Measurements from ENCODE around the gene ABLIM1. TPM values are rescaled to one million over a fixed set of nuclear protein-coding genes. Genes with fewer than 3 reads are reported as not detected.

The ABLIM1 gene
- total RNA-seq, 1 donor from 2014 or later: 105 TPM

DNA sequence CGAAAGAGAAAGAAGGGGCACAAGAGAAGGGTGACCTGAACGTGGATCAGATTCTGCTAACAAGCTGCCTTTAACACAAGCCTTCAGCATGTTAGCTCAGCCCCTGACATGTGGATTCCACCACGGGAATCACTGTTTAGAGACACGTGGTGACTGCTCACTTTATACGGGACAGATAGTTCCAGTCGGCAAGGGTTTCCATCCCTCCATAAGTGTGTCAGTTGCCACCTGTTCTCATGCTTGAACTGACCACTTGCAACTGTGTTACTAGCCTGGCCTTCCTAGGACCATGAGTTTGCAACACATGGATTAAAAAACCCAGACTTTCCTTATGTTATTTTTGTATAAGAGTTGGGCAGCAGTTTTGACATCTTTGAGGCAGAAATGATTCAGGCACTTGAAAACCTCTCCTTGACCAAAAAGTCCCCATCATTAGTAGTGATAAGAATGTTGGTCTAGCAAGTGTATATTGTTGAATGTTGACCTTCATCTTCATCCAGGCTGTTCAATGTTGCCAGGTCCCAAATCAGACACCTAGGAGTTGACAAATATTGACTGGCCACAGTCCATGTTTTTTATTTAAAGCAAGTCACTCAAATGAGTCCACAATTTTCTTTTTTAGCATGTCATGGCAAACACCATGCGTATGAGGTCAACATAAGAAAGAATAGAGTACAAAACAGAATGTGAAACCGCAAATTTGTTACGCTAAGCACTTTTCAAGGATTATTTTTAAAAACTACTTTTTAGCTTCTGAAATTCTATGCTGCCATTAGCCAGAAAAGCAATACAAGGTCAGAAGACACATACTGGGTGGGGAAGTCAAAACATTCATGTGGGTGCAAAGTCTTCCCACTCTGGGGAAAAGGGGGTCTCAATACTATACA, 101.6 kb downstream of the ABLIM1 start:
- Mint-ChIP-seq H3K9me3 (peaks cover 22% of the 10 kb centered on the region), H3K27ac (no peak overlapping the region), H3K4me3 (no peak overlapping the region), H3K36me3 (peaks cover 19% of the 10 kb centered on the region), H3K4me1 (peaks cover 2% of the 10 kb centered on the region), H3K27me3 (ENCODE audit: low read depth) (no peaks in the 10 kb centered on the region)
- TF ChIP-seq, protein P1, sequence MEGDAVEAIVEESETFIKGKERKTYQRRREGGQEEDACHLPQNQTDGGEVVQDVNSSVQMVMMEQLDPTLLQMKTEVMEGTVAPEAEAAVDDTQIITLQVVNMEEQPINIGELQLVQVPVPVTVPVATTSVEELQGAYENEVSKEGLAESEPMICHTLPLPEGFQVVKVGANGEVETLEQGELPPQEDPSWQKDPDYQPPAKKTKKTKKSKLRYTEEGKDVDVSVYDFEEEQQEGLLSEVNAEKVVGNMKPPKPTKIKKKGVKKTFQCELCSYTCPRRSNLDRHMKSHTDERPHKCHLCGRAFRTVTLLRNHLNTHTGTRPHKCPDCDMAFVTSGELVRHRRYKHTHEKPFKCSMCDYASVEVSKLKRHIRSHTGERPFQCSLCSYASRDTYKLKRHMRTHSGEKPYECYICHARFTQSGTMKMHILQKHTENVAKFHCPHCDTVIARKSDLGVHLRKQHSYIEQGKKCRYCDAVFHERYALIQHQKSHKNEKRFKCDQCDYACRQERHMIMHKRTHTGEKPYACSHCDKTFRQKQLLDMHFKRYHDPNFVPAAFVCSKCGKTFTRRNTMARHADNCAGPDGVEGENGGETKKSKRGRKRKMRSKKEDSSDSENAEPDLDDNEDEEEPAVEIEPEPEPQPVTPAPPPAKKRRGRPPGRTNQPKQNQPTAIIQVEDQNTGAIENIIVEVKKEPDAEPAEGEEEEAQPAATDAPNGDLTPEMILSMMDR (IDR thresholded peaks at IDR 0.05; ENCODE audit: unreplicated experiment): no peak
- no peak for DNase-seq (ENCODE audit: low spot score in 2 of 2, unreplicated experiment in 2 of 2)

DNA sequence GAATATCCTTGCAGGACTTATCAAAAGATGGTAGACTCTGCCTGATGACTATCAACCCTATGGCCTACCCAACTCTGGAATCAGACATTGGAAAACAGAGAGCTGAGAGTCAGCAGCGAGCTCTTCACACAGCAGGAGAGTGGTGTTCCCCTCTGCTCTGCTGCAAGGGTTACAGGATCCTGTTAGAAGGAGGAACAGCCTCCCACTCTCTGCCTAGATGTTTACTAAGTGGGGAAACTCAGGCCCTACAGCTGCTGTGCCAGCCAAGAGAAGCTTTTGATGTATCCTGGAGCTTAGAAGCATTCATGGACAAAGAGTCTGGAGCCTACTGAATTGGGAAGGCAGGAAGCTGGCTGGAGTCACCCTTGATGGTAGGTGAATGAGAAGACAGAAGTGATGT, 104.6 kb downstream of the ABLIM1 start:
- H3K4me3 Mint-ChIP-seq: no peak overlapping the region
- TF ChIP-seq, protein P1 (IDR thresholded peaks at IDR 0.05; ENCODE audit: unreplicated experiment): no peak
- H3K27ac Mint-ChIP-seq: no peak overlapping the region
- DNase-seq (ENCODE audit: low spot score in 2 of 2, unreplicated experiment in 2 of 2): no peak
- H3K4me1 Mint-ChIP-seq: peaks cover 2% of the 10 kb centered on the region
- peaks cover 19% of the 10 kb centered on the region for H3K9me3 Mint-ChIP-seq
- no peaks in the 10 kb centered on the region for H3K27me3 Mint-ChIP-seq (ENCODE audit: low read depth)
- peaks cover 17% of the 10 kb centered on the region for H3K36me3 Mint-ChIP-seq

DNA sequence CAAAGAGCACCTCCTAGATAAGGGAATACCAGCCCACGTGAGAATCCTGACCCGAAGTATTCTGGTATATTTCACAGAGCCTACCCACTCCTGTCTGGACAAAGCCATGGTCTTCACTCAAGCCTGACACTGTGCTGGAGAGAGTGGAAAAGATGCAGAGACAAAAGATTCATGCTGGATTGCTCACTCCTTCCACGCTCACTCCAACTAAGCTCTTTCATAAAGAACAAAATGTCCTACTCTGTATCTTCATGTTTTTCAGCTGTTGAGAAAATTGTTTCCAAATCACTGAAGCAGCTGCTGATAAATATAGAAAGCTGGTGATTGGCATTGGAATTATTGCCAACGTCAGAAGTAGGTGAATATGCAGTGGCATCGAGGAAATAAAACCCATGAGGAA, 106.0 kb downstream of the ABLIM1 start:
- TF ChIP-seq, protein P1 (IDR thresholded peaks at IDR 0.05; ENCODE audit: unreplicated experiment): no peak
- Mint-ChIP-seq H3K9me3 (peaks cover 11% of the 10 kb centered on the region), H3K36me3 (peaks cover 7% of the 10 kb centered on the region), H3K4me1 (peaks cover 2% of the 10 kb centered on the region), H3K4me3 (no peak overlapping the region), H3K27ac (no peak overlapping the region), H3K27me3 (ENCODE audit: low read depth) (no peaks in the 10 kb centered on the region)
- no peak for DNase-seq (ENCODE audit: low spot score in 2 of 2, unreplicated experiment in 2 of 2)

DNA sequence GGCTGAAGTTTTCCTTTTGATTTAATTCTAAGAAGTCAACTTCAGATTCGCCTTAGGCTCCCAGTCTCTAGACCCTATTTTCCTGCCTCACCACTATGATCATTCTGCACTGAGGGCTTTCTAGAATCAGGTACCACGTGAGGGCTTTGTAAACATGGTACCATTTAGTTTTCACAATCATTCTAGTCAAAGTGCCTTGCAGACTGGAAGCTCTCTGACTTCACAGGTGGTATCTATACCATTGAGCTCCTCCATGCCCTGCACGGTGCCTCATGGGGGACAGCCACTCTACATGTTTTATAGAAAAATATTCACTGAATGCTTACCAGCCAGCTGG, 106.5 kb downstream of the ABLIM1 start:
- Mint-ChIP-seq H3K27me3 (ENCODE audit: low read depth) (no peaks in the 10 kb centered on the region), H3K27ac (no peak overlapping the region), H3K9me3 (peaks cover 7% of the 10 kb centered on the region), H3K4me1 (peaks cover 2% of the 10 kb centered on the region), H3K4me3 (no peak overlapping the region), H3K36me3 (peaks cover 4% of the 10 kb centered on the region)
- TF ChIP-seq, protein P1 (IDR thresholded peaks at IDR 0.05; ENCODE audit: unreplicated experiment): no peak
- no peak for DNase-seq (ENCODE audit: low spot score in 2 of 2, unreplicated experiment in 2 of 2)

DNA sequence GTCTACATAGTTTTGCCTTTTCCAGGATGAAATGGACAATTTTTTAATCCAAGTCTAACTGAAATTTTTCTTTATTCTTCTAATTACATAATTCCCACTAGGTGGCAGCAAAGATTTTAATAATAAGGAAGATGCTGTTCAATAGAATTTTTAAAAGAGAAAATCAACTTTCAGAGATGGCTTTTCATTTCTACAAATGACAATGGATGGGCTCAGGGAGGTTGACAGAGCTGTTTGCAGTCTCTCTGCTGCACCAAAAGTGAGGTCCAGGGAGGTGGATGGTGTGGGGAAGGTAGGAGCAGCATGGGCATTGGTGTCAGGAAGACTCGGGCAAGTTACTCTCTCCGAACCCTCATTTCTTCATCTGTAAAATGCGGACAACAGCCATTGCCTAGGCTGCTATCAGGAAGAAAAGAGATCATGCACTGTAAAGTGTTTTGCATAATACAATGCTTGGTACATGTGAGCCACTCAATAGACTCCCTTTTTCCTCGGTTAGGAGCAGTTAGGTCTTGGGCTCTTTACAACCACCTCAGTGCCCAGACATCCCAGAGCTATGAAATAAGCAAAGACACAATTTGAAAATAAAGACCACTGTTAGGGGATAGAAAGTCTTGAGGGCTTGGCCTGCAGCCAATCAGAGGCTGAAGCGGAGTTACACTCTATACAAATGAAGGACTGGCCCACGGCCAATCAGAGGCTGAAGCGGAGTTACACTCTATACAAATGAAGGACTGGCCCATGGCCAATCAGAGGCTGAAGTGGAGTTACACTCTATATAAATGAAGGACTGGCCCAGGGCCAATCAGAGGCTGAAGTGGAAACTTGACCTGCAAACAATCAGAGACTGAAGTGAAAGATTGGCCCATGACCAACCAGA, 107.1 kb downstream of the ABLIM1 start:
- Mint-ChIP-seq H3K27me3 (ENCODE audit: low read depth) (no peaks in the 10 kb centered on the region), H3K4me3 (no peak overlapping the region), H3K27ac (no peak overlapping the region), H3K36me3 (no peaks in the 10 kb centered on the region), H3K9me3 (peaks cover under 1% of the 10 kb centered on the region), H3K4me1 (peaks cover 2% of the 10 kb centered on the region)
- TF ChIP-seq, protein P1 (IDR thresholded peaks at IDR 0.05; ENCODE audit: unreplicated experiment): peak; percentile 80
- DNase-seq (ENCODE audit: low spot score in 2 of 2, unreplicated experiment in 2 of 2): no peak
